ENCODE measurements around the gene FAM131C. TPM values are rescaled to one million over a fixed set of nuclear protein-coding genes. Genes with fewer than 3 reads are reported as not detected.
A peak's percentile ranks its signal among the peaks of the same experiment; 100 is the strongest.

The FAM131C gene
- polyA plus RNA-seq, 1 donor from 2014 or later: 0.97 TPM

GRCh38 chr1:16032388-16033102 lies 40.9 kb downstream of the FAM131C start:
- Histone ChIP-seq H3K9ac (ENCODE audit: low read length) (no peak overlapping the region), H3K4me3 (ENCODE audit: low read length) (no peak overlapping the region), H3K9me2 (ENCODE audit: insufficient read depth, low read length) (no peaks in the 10 kb centered on the region), H3K4me2 (ENCODE audit: low read length) (no peak overlapping the region), H3K27me3 (ENCODE audit: insufficient read depth, low read depth, low read length) (no peaks in the 10 kb centered on the region), H2AFZ (ENCODE audit: low read depth, low read length) (no peak overlapping the region), H3K27ac (ENCODE audit: low read length) (no peak overlapping the region), H3K36me3 (ENCODE audit: insufficient read depth, low read length) (no peaks in the 10 kb centered on the region), H3F3A (ENCODE audit: insufficient read depth, low read length, poor library complexity, severe bottlenecking) (no peaks in the 10 kb centered on the region), H3K79me2 (replicated peaks; ENCODE audit: insufficient read depth, low read length) (no peaks in the 10 kb centered on the region), H4K20me1 (ENCODE audit: insufficient read depth) (no peaks in the 10 kb centered on the region), H3K9me3 (ENCODE audit: low read length) (no peaks in the 10 kb centered on the region)
- TF ChIP-seq CTCF (IDR thresholded peaks at IDR 0.05; ENCODE audit: poor library complexity, severe bottlenecking): peak; percentile 57
- TF ChIP-seq RAD21 (conservative IDR thresholded peaks at IDR 0.05): peak; percentile 49
- no peak for TF ChIP-seq EP300 (conservative IDR thresholded peaks at IDR 0.05; ENCODE audit: poor library complexity, severe bottlenecking)
- peak; percentile 36 for TF ChIP-seq SMC3 (conservative IDR thresholded peaks at IDR 0.05; ENCODE audit: poor library complexity)

GRCh38 chr1:16031551-16031950 lies 41.9 kb downstream of the FAM131C start:
- Histone ChIP-seq H3K4me2 (ENCODE audit: low read length) (no peak overlapping the region), H4K20me1 (ENCODE audit: insufficient read depth) (no peaks in the 10 kb centered on the region), H3K79me2 (replicated peaks; ENCODE audit: insufficient read depth, low read length) (no peaks in the 10 kb centered on the region), H3K27ac (ENCODE audit: low read length) (no peak overlapping the region), H3K9me2 (ENCODE audit: insufficient read depth, low read length) (no peaks in the 10 kb centered on the region), H3K27me3 (ENCODE audit: insufficient read depth, low read depth, low read length) (no peaks in the 10 kb centered on the region), H3K9ac (ENCODE audit: low read length) (no peak overlapping the region), H3F3A (ENCODE audit: insufficient read depth, low read length, poor library complexity, severe bottlenecking) (no peaks in the 10 kb centered on the region), H2AFZ (ENCODE audit: low read depth, low read length) (no peak overlapping the region), H3K9me3 (ENCODE audit: low read length) (no peaks in the 10 kb centered on the region), H3K36me3 (ENCODE audit: insufficient read depth, low read length) (no peaks in the 10 kb centered on the region), H3K4me3 (ENCODE audit: low read length) (no peak overlapping the region)
- no peak for TF ChIP-seq POLR2AphosphoS5 (IDR thresholded peaks at IDR 0.05)
- TF ChIP-seq EZH2 (IDR thresholded peaks at IDR 0.05; ENCODE audit: borderline replicate concordance, insufficient read depth, low read length, poor library complexity, severe bottlenecking): no peak
- no peak for TF ChIP-seq RAD21 (conservative IDR thresholded peaks at IDR 0.05)
- TF ChIP-seq REST (IDR thresholded peaks at IDR 0.05; ENCODE audit: borderline replicate concordance): no peak
- no peak for TF ChIP-seq CTCF (IDR thresholded peaks at IDR 0.05; ENCODE audit: poor library complexity, severe bottlenecking)
- no peak for TF ChIP-seq SMC3 (conservative IDR thresholded peaks at IDR 0.05; ENCODE audit: poor library complexity)
- no peak for TF ChIP-seq MXI1 (conservative IDR thresholded peaks at IDR 0.05; ENCODE audit: poor library complexity, severe bottlenecking)
- TF ChIP-seq TAF1 (IDR thresholded peaks at IDR 0.05; ENCODE audit: low read depth): no peak
- no peak for TF ChIP-seq EP300 (conservative IDR thresholded peaks at IDR 0.05; ENCODE audit: poor library complexity, severe bottlenecking)

Measured in neural cell (in vitro differentiated cells).